Cardiac muscle cell (in vitro differentiated cells and primary cell): ENCODE results near the gene SAMD4B. TPM values are rescaled to one million over a fixed set of nuclear protein-coding genes. Genes with fewer than 3 reads are reported as not detected.

Experiments
- DNase-seq, 2 donors: peaks; one replicate each; pipeline versions ENCODE4 v3.0.0 to v3.0.0-alpha.2; 2010 to 2017; ENCODE audit warnings: low read depth in 1 of 2, low spot score in 1 of 2
- H3K27ac ChIP-seq: fragments of 200-600 bp; sonication (generic); 2 replicates; pipeline ENCODE4 v1.5.1; 2016
- H3K27me3 ChIP-seq: fragments of 200-600 bp; sonication (generic); 2 replicates; pipeline ENCODE4 v1.6.0; 2016; ENCODE audit warnings: control low read depth
- H3K36me3 ChIP-seq: fragments of 200-600 bp; sonication (generic); 2 replicates; pipeline ENCODE4 v1.5.1; 2016; ENCODE audit warnings: control low read depth
- H3K4me1 ChIP-seq: fragments of 200-600 bp; sonication (generic); 2 replicates; pipeline ENCODE4 v1.8.1; 2017; ENCODE audit warnings: low read depth, mild to moderate bottlenecking, mixed run types
- H3K4me3 ChIP-seq: fragments of 200-600 bp; sonication (generic); 2 replicates; pipeline ENCODE4 v1.5.1; 2016; ENCODE audit warnings: mild to moderate bottlenecking
- H3K9me3 ChIP-seq: fragments of 200-600 bp; sonication (generic); 2 replicates; pipeline ENCODE4 v1.5.1; 2017; ENCODE audit warnings: low read depth, mild to moderate bottlenecking, control low read depth
- CTCF ChIP-seq: IDR thresholded peaks from 2 replicates; pipeline ENCODE4 v1.5.1; 2012; ENCODE audit warnings: low read depth, mild to moderate bottlenecking, low read length
- polyA plus RNA-seq: library from polyadenylated mRNA; unstranded; fragments of >200 nt; fragmentation: Nextera tagmentation; extraction: Ambion mirVana; gene quantifications from 2 replicates; pipeline ENCODE4 v1.2.1, GENCODE V29; 2016
- total RNA-seq: library from RNA; depleted of rRNA; stranded (reverse); fragments of >200 nt; gene quantifications from 2 replicates; pipeline ENCODE4 v1.2.3, GENCODE V29; 2016

The SAMD4B gene
- total and polyA plus RNA-seq, 2 experiments from 2014 or later: 120 to 183 TPM

GRCh38 chr19:39315933-39316332 lies 26.3 kb upstream of the SAMD4B start:
- Histone ChIP-seq H3K27me3 (no peaks in the 10 kb centered on the region), H3K9me3 (no peaks in the 10 kb centered on the region), H3K36me3 (peaks cover 18% of the 10 kb centered on the region), H3K4me3 (no peak overlapping the region), H3K27ac (no peak overlapping the region), H3K4me1 (peaks cover 8% of the 10 kb centered on the region)
- no peak for DNase-seq
- TF ChIP-seq CTCF: no peak

- no peak for DNase-seq
- no peak for TF ChIP-seq CTCF
Observed at GRCh38 chr19:39316627-39317321, 25.4 kb upstream of the SAMD4B start.

GRCh38 chr19:39317476-39317875 lies 24.7 kb upstream of the SAMD4B start:
- peaks cover 14% of the 10 kb centered on the region for H3K36me3 ChIP-seq
- no peaks in the 10 kb centered on the region for H3K9me3 ChIP-seq
- H3K4me1 ChIP-seq: peaks cover 5% of the 10 kb centered on the region
- H3K27me3 ChIP-seq: no peaks in the 10 kb centered on the region
- no peak overlapping the region for H3K4me3 ChIP-seq
- H3K27ac ChIP-seq: no peak overlapping the region
- no peak for TF ChIP-seq CTCF
- DNase-seq: no peak

More at GRCh38 chr19:39316627-39317321, 25.4 kb upstream of the SAMD4B start:
- no peak overlapping the region for H3K4me3 ChIP-seq
- peaks cover 18% of the 10 kb centered on the region for H3K36me3 ChIP-seq
- no peak overlapping the region for H3K27ac ChIP-seq
- no peaks in the 10 kb centered on the region for H3K27me3 ChIP-seq
- peaks cover 5% of the 10 kb centered on the region for H3K4me1 ChIP-seq
- no peaks in the 10 kb centered on the region for H3K9me3 ChIP-seq

GRCh38 chr19:39318071-39318470 lies 24.1 kb upstream of the SAMD4B start:
- Histone ChIP-seq H3K9me3 (no peaks in the 10 kb centered on the region), H3K27ac (no peak overlapping the region), H3K27me3 (no peaks in the 10 kb centered on the region), H3K4me3 (no peak overlapping the region), H3K36me3 (peaks cover 14% of the 10 kb centered on the region), H3K4me1 (peaks cover 5% of the 10 kb centered on the region)
- no peak for DNase-seq
- no peak for TF ChIP-seq CTCF

- DNase-seq: no peak
- H3K27me3 ChIP-seq: no peaks in the 10 kb centered on the region
- no peak overlapping the region for H3K27ac ChIP-seq
- no peak for TF ChIP-seq CTCF
- H3K36me3 ChIP-seq: peaks cover 8% of the 10 kb centered on the region
- no peaks in the 10 kb centered on the region for H3K9me3 ChIP-seq
- no peak overlapping the region for H3K4me3 ChIP-seq
- peaks cover 5% of the 10 kb centered on the region for H3K4me1 ChIP-seq
Observed at GRCh38 chr19:39318690-39319089, 23.5 kb upstream of the SAMD4B start.
